ENCODE data around the gene ACD. TPM values are rescaled to one million over a fixed set of nuclear protein-coding genes. Genes with fewer than 3 reads are reported as not detected.
"Not testable (repeated sequence)": the region's sequence is repeated elsewhere in the genome, so short reads cannot be mapped to it uniquely, and the experiment has no call there.

Gene ACD
- total and polyA plus RNA-seq, 2 of the 8 experiments (the other 6 are each of a cell fraction or from before 2014, with no cell fraction given) = 34.8 to 58.0 TPM

GRCh38 chr16:67693517-67694285, 33.6 kb upstream of the ACD start:
- H2BK5ac ChIP-seq (ENCODE audit: low read depth, low read length); H3K36me3 ChIP-seq (ENCODE audit: control insufficient read depth in 2 of 4, insufficient read depth in 4 of 4, low read length in 3 of 4); H2AK5ac ChIP-seq (ENCODE audit: low read depth, low read length); H3K9ac ChIP-seq (replicated peaks in 1 of 4; ENCODE audit: extremely low read depth in 1 of 4, low read depth in 3 of 4, low read length in 3 of 4); FAIRE-seq; H3K4me2 ChIP-seq (ENCODE audit: insufficient read depth in 1 of 2, low read depth in 2 of 2, low read length in 2 of 2); H3K4me1 ChIP-seq (replicated peaks in 1 of 4; ENCODE audit: control insufficient read depth in 3 of 4, insufficient read depth in 4 of 4, low read length in 3 of 4); H3K79me1 ChIP-seq (ENCODE audit: low read depth, low read length); H4K8ac ChIP-seq (ENCODE audit: extremely low read depth, insufficient read depth, low read length); POLR2A ChIA-PET (ENCODE audit: partially characterized antibody); H3K23me2 ChIP-seq (ENCODE audit: low read depth, low read length); H3K4ac ChIP-seq (replicated peaks; ENCODE audit: insufficient read length, low read depth, low read length); H2BK120ac ChIP-seq (replicated peaks; ENCODE audit: low read depth, low read length); DNase-seq (ENCODE audit: low read depth in 1 of 2, low spot score in 2 of 2); H3K23ac ChIP-seq (ENCODE audit: insufficient read length); H3K9me3 ChIP-seq (ENCODE audit: insufficient read depth in 2 of 2, low read depth in 1 of 2, low read length in 1 of 2); H3K27ac ChIP-seq (ENCODE audit: low read depth, low read length); H4K20me1 ChIP-seq (replicated peaks in 1 of 2; ENCODE audit: control insufficient read depth in 1 of 2, insufficient read depth in 2 of 2, low read length in 2 of 2); H3K18ac ChIP-seq (ENCODE audit: extremely low read depth, low read length); H3K4me3 ChIP-seq (ENCODE audit: extremely low read depth in 1 of 4, insufficient read depth in 2 of 4, low read depth in 3 of 4, low read length in 4 of 4); H2BK15ac ChIP-seq (ENCODE audit: low read length); H3K79me2 ChIP-seq (ENCODE audit: control insufficient read depth in 1 of 2, insufficient read depth in 2 of 2, low read length in 2 of 2); H2BK20ac ChIP-seq (ENCODE audit: low read length); H4K91ac ChIP-seq (replicated peaks; ENCODE audit: insufficient read length, low read length); H3K14ac ChIP-seq (ENCODE audit: insufficient read length); H4K5ac ChIP-seq (ENCODE audit: insufficient read length, low read depth, low read length); H3K56ac ChIP-seq (replicated peaks; ENCODE audit: insufficient read length, low read depth, low read length); H2BK12ac ChIP-seq (ENCODE audit: low read depth, low read length); H2AFZ ChIP-seq (ENCODE audit: low read length); H3K27me3 ChIP-seq (replicated peaks in 1 of 4; ENCODE audit: control insufficient read depth in 3 of 4, extremely low read depth in 1 of 4, insufficient read depth in 3 of 4, low read length in 3 of 4): not testable (repeated sequence)
- CTCF ChIA-PET (ENCODE audit: partially characterized antibody) = interaction anchor here (0.6 to 4.0 kb wide), 5 partner anchors 17 to 190 kb away, joined by 3 to 15 read pairs (median 4); no protein-coding TSS in a partner anchor
- WGBS, 2 experiments (ENCODE audit: extremely low coverage in 1 of 2, insufficient coverage in 1 of 2, insufficient read length in 1 of 2, insufficient replicate concordance in 2 of 2, low coverage in 1 of 2, low lambda C conversion rate in 2 of 2, missing lambda C conversion rate in 1 of 2) = 91% methylated on average over 8 of the region's 8 CpGs; no CpG with 5 or more reads in 1 of the 2 experiments
